B cell (primary cell): ENCODE data around the gene PLPP7. TPM values are rescaled to one million over a fixed set of nuclear protein-coding genes. Genes with fewer than 3 reads are reported as not detected.

Experiments used
- ATAC-seq: fragments of 200-7000 bp; cut with Tn5 transposase; one replicate; pipeline ENCODE4 v1.10.0; 2021; ENCODE audit warnings: low read depth, mild to moderate bottlenecking, moderate number of reproducible peaks, moderate library complexity
- CTCF ChIA-PET: fragments of 350-600 bp; sonication (Branson Sonifier 250); formaldehyde crosslinking; loops from one replicate; lab custom pipeline; 2021; ENCODE audit warnings: antibody characterized with exemption, inconsistent platforms; lab: Charles Lee
- POLR2A ChIA-PET: fragments of 350-600 bp; sonication (Branson Sonifier 250); formaldehyde crosslinking; loops from one replicate; lab custom pipeline; 2021; ENCODE audit warnings: antibody characterized with exemption; lab: Charles Lee
- DNase-seq: peaks from one replicate; pipeline ENCODE4 v3.0.0; 2013
- H2AFZ ChIP-seq: 2 replicates; pipeline ENCODE4 v1.6.1; 2012; ENCODE audit warnings: mild to moderate bottlenecking, low read depth, low read length; ENCODE audit not compliant: insufficient read depth, poor library complexity, severe bottlenecking
- H3K27ac ChIP-seq, 2 donors: 1 replicate in 1 of 2; 2 replicates in 1 of 2; pipeline ENCODE4 v1.5.1; 2012 to 2013; ENCODE audit warnings: low read length in 2 of 2, mild to moderate bottlenecking in 2 of 2, moderate library complexity in 1 of 2
- H3K27me3 ChIP-seq, 4 experiments: fragments of 200-600 bp in 1 of 4; sonication (generic) in 1 of 4; replicated peaks in 1 of 4; 1 replicate in 2 of 4; 2 replicates in 2 of 4; pipeline versions ENCODE4 v1.6.1 to v1.7.0; 2013 to 2016; ENCODE audit warnings: low read length in 3 of 4, mild to moderate bottlenecking in 2 of 4, mixed read lengths in 1 of 4, moderate library complexity in 1 of 4; ENCODE audit not compliant: insufficient read depth in 4 of 4, control insufficient read depth in 3 of 4; ENCODE audit errors: control extremely low read depth in 1 of 4
- H3K36me3 ChIP-seq, 2 experiments: replicated peaks in 1 of 2; 1 replicate in 1 of 2; 2 replicates in 1 of 2; pipeline versions ENCODE4 v1.6.1 to v1.7.1; 2013; ENCODE audit warnings: low read length in 1 of 2; ENCODE audit not compliant: insufficient read depth in 2 of 2, control insufficient read depth in 1 of 2; ENCODE audit errors: control extremely low read depth in 1 of 2, extremely low read depth in 1 of 2
- H3K4me1 ChIP-seq, 2 donors: fragments of 200-600 bp in 1 of 2; sonication (generic) in 1 of 2; 1 replicate in 1 of 2; 2 replicates in 1 of 2; pipeline versions ENCODE4 v1.5.1 to v1.6.1; 2013 to 2017; ENCODE audit warnings: low read length in 2 of 2; ENCODE audit not compliant: control insufficient read depth in 2 of 2, insufficient read depth in 2 of 2
- H3K4me2 ChIP-seq: replicated peaks from 2 replicates; pipeline ENCODE3; 2012; ENCODE audit warnings: mild to moderate bottlenecking, low read depth, low read length; ENCODE audit not compliant: poor library complexity, severe bottlenecking
- H3K4me3 ChIP-seq, 5 experiments: fragments of 200-600 bp in 1 of 5; sonication (generic) in 1 of 5; 1 replicate in 3 of 5; 2 replicates in 2 of 5; pipeline versions ENCODE4 v1.5.1 to v1.7.0; 2011 to 2016; ENCODE audit warnings: low read length in 4 of 5, mild to moderate bottlenecking in 4 of 5, low read depth in 2 of 5, control low read depth in 1 of 5, moderate library complexity in 1 of 5; ENCODE audit not compliant: insufficient read depth in 1 of 5; ENCODE audit errors: control extremely low read depth in 1 of 5, extremely low read depth in 1 of 5
- H3K79me2 ChIP-seq: fragments of 200-600 bp; sonication (generic); one replicate; pipeline ENCODE4 v1.6.0; 2016; ENCODE audit warnings: low read length; ENCODE audit not compliant: control insufficient read depth, insufficient read depth
- H3K9ac ChIP-seq: fragments of 200-600 bp; sonication (generic); 2 replicates; pipeline ENCODE4 v1.6.1; 2017; ENCODE audit warnings: mild to moderate bottlenecking, low read length, moderate library complexity
- H3K9me3 ChIP-seq, 3 donors: one replicate each; pipeline versions ENCODE4 v1.6.1 to v1.7.1; 2013; ENCODE audit warnings: low read length in 2 of 3; ENCODE audit not compliant: control insufficient read depth in 2 of 3, insufficient read depth in 1 of 3; ENCODE audit errors: control extremely low read depth in 1 of 3
- H4K20me1 ChIP-seq: 2 replicates; pipeline ENCODE4 v1.6.0; 2012; ENCODE audit warnings: mild to moderate bottlenecking, low read length; ENCODE audit not compliant: insufficient read depth, control insufficient read depth, poor library complexity, severe bottlenecking
- H3K27ac Mint-ChIP-seq: one replicate; pipeline ENCODE4 v1.8.0; 2021; ENCODE audit warnings: mixed read lengths
- H3K27me3 Mint-ChIP-seq: one replicate; pipeline ENCODE4 v1.8.0; 2021; ENCODE audit warnings: mixed read lengths
- H3K4me1 Mint-ChIP-seq: one replicate; pipeline ENCODE4 v1.8.0; 2021; ENCODE audit warnings: mixed read lengths
- H3K4me3 Mint-ChIP-seq: one replicate; pipeline ENCODE4 v1.8.0; 2021; ENCODE audit warnings: mixed read lengths
- H3K9me3 Mint-ChIP-seq: one replicate; pipeline ENCODE4 v1.8.0; 2022; ENCODE audit warnings: mixed read lengths; ENCODE audit not compliant: insufficient read depth
- CTCF ChIP-seq: fragments of 200-600 bp; IDR thresholded peaks from one replicate; pipeline ENCODE4 v1.8.0; 2022; ENCODE audit warnings: antibody characterized with exemption, mild to moderate bottlenecking
- EZH2 ChIP-seq: IDR thresholded peaks from 2 replicates; pipeline ENCODE4 v1.6.1; 2012; ENCODE audit warnings: borderline replicate concordance, low read depth, mild to moderate bottlenecking, moderate library complexity, low read length; ENCODE audit not compliant: insufficient read depth, poor library complexity, severe bottlenecking
- WGBS: methylation state at CpG from one replicate; pipeline ENCODE4 v1.1.5; 2013; ENCODE audit warnings: missing lambda C conversion rate; ENCODE audit not compliant: insufficient coverage; 5-methylcytosine and 5-hydroxymethylcytosine counted together
- intact Hi-C: fragments of 100-400 bp; cut with micrococcal nuclease; formaldehyde crosslinking; loops from one replicate; pipeline ENCODE4 v1.10.0; 2022
- polyA plus RNA-seq: library from polyadenylated mRNA; depleted of rRNA; stranded (reverse); fragments of >200 nt; gene quantifications from 2 replicates; pipeline ENCODE4 v1.2.3, GENCODE V29; 2012
- total RNA-seq, 2 donors: library from RNA; stranded (reverse); fragments of 120-200 nt in 1 of 2; gene quantifications; 1 replicate in 1 of 2; 2 replicates in 1 of 2; pipeline versions ENCODE4 v1.2.3 to v1.2.4, GENCODE V29; 2013 to 2022

Gene PLPP7
- total and polyA plus RNA-seq, 2 donors (not counting 1 experiment from before 2014, with no cell fraction given), result 0.57 to 2.0 TPM

GRCh38 chr9:131312822-131313770 lies 23.6 kb downstream of the PLPP7 start:
- ChIA-PET POLR2A (interaction anchor here (0.7 kb wide), 1 partner anchor 144 kb away, joined by 3 read pairs; no protein-coding TSS in a partner anchor), CTCF (no interaction called here)
- Mint-ChIP-seq H3K27ac (no peak overlapping the region), H3K9me3 (no peaks in the 10 kb centered on the region), H3K4me1 (peaks cover 8% of the 10 kb centered on the region), H3K4me3 (no peak overlapping the region), H3K27me3 (peaks cover 3% of the 10 kb centered on the region)
- H3K9ac ChIP-seq, result no peak overlapping the region
- TF ChIP-seq EZH2 (no peak), CTCF (no peak)
- 97% methylated on average over 19 of the region's 28 CpGs for WGBS
- peaks cover 5 to 7% of the 10 kb centered on the region in 2 donors for H3K4me1 ChIP-seq
- no peaks in the 10 kb centered on the region for H3K79me2 ChIP-seq
- no peak overlapping the region for H3K27ac ChIP-seq
- no peak overlapping the region for H2AFZ ChIP-seq
- no peak overlapping the region for H3K4me2 ChIP-seq
- ATAC-seq, result no peak
- peaks cover 0 to 8% (median 0%) of the 10 kb centered on the region in 3 donors for H3K9me3 ChIP-seq
- H3K36me3 ChIP-seq, result no peaks in the 10 kb centered on the region
- DNase-seq, result no peak
- peaks cover 0 to 6% (median 0%) of the 10 kb centered on the region in 4 experiments for H3K27me3 ChIP-seq
- no peak overlapping the region for H3K4me3 ChIP-seq
- intact Hi-C loops, result no loop called here
- H4K20me1 ChIP-seq, result no peaks in the 10 kb centered on the region
